ENCODE results near the gene GPC4.
A peak's percentile ranks its signal among the peaks of the same experiment; 100 is the strongest.

The GPC4 gene

DNA sequence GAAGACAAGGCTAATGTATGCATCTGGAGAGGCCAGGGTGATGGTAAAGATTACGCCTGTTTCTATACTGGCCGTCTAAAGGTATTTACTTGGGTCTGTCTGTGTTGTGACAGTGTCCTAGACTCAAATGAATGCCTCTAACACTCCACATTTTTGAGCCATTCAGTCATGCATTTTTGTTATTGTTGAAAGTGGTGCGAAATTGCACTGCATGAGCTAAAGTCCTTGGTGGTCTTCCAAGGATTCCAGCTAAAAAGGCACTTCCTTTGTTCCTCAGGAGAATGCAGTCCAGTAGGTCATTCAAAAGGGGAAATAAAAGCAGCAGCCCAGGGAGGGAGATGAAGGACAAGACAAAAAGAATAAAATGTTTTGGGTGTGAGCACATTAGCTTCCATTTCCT, 3.0 kb downstream of the GPC4 start:
- DNase-seq: no peak

DNA sequence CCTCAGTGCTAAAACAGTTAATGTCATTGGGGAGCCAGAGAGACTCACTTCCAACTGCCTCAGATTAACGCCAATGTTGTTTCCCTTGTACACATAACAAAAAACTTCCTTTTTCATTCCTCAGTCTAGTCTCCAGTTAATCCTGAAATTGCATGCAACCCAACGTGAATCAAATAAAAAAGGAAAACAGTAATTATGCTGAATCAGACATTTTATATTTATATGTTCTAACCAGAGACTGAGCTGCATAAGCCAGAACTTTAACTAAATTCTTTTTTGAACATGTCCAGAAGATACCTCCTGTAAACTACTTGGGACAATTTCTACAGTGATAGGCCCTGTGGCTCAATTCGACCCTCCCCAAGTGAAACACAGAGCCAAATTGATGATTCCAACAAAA, 4.7 kb downstream of the GPC4 start:
- no peak for DNase-seq

DNA sequence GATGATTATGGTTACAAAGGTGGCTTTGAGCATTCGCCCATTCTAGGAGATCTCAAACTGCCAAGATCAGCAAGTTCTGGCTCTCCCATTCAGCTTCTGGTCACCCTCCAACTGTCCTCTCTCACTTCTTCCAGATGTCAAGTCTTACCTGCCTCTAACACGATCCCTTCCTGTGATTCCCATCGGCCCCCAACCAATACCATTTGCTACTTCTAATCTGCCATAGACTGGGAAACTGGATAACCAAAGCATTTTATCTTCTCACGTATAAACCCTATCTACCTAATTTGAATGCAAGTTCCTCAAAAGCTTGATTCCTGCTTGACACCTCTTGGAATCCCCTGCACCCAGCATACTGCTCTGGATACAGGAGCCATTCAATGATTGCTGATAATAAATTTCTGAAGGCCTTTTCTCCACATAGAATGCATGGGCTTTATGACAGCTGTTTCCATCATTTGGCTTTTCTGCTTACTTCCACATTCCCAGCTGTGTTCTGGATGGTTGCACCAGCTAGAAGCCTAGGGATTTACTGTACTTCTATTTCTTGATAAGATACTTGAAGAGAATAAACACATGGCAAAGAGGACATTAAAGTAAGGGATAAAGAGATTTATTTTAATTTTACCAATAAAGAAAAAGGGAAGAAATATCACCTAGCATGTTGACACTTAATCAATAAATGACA, 9.6 kb downstream of the GPC4 start:
- DNase-seq: no peak

DNA sequence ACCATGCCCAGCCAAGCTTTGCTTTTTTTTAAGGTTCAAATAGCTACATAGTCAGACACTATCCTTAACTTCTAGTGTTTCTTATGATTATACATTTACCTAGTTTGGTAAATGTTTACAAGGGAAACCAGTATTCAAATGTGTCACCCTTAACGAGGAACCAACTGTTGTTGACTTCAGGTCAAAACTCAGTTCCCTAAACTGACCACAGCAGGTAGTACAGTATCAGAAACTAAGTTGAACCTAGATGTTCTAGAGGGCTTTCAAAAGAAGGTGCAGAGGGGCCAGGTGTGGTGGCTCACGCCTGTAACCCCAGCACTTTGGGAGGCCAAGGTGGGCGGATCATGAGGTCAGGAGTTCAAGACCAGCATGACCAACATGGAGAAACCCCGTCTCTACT, 11.3 kb downstream of the GPC4 start:
- DNase-seq: no peak

DNA sequence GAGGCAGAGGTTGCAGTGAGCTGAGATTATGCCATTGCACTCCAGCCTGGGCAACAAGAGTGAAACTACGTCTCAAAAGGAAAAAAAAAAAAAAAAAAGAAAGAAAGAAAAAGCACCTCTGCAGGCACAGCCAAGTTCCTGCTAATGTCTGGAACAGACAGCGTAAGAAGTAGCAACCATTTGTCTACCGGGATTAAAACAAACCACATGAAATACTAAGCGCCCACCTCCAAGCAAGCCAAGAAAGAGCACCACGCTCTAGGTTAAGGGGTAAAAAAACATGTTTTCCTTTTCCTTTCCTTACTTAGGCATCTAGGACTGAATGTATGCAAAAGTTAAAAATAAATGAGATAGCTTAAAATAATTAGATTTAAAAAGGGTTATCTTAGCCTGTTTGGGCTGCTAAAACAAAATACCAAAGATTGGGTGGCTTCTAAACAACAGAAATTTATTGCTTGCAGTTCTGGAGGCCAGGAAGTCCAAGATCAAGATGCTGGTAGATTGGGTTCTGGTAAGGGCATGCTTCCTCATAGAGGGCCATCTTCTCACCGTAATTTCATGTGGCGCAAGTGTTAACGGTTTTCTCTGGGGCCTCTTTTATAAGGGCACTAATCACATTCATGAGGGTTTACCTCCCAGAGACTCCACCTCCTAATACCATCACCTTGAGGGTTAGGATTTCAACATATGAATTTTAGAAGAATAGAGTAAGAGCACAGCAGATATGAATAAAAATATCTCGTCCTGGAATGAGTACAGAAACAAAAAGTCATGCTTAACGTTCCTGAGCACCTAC, 12.3 kb downstream of the GPC4 start:
- DNase-seq: no peak

DNA sequence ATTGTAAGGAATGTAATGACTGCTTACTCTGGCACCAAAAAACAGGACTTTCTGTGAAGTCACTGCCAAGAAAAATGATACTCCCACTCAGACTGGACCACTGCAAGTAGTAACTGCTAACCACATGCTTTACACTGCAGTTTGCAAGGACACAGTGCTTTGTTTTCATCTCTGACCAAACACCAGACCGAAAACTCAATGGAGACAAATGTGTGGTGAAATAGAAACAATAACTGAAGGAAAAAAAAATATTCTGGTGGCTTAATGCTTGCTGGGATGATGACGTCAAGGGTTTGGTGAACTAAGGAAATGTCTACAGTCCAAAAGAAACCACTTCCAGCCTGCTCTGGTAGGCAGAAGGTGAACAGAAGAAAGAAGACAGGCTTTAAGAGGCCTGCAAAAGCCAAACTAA, 13.2 kb downstream of the GPC4 start:
- DNase-seq: no peak

DNA sequence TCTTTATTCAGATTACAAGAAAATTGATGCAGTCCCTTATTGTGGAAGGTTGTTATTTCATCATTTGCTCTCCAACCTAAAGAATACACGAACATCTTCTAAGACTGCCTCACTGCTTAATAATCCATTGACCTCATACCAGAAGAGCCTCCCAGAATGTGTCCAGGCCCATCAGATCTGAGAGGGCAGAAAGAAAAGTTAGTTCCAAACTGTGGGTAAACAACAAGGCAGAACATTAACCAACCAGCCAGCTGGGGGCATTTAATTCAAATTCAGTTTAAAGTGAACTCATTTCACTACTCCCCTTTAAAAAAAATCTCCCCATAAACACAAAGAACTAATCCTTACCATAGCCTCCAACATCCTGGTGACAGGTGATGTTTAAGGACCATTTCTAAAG, 13.8 kb downstream of the GPC4 start:
- no peak for DNase-seq

DNA sequence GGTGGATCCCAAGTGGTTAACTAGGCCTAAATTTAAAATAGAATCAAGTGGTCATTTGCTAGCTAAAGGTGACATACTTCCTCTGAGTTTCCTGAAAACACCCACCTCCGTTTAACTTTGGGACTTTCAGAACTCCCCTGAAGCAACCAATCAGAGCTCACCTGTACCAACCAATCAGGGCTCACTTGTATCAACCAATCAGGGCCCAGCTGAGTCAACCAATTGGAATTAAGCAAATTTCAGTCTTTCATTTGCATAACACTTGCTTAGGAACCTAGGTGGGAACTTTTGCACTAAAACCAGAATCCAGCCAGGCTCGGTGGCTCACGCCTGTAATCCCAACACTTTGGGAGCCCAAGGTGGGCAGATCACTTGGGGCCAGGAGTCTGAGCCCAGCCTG, 15.9 kb downstream of the GPC4 start:
- no peak for DNase-seq

DNA sequence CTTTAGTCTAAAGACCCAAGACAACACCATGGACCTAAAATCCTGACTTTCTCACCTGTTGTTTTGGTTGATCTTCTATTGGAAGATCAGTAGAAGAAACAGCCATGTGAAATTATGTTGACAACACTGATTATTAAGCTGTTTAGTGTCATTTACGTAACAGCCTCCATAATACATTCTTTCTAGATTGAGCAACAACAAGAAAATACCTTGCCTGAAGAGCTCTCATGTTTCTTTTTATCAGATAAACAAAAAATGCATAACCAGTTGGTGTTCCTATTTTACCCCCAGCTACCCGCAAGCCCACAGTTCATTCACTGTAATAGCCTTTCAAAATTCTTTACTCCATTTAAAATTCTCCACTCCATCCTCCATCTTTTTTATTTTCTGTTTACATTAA, 20.5 kb downstream of the GPC4 start:
- no peak for DNase-seq

DNA sequence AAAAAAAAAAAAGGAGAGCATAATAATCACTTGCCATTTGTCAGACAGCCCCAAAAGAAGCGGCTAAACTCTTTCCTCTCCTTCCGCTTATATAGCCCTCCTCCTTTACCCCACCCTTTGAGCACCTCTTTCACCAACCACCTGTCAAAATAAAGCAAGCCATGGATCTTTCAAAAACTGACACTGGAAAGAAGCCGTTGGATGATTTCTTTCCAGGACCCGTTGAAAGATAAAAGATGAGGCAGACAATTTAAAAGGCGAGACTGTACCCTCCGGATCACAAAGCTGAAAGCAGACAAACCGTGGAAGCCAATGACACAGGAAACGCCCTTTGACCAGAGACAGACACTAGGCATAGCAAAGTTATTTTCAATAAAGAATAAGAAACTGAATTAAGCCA, 22.6 kb downstream of the GPC4 start:
- DNase-seq: no peak

DNA sequence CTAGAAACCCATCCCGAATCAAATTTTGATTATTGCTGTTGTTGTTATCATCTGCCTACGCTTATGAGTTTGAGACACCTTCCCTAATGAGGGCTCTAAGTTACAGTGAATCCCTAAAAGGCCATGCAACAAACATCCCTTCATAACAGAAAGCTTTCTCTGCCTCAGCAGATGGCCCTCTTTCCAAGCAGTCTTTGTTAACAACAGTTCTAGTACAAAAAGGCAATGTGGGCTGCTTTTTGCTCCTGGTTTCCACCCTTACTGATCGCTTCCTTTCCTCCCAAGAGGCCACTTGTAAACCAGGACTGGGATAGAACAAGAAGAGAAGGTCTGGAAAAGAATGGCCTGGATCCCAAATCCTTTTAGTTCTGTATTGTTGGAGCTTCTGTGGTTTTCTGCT, 24.2 kb downstream of the GPC4 start:
- no peak for DNase-seq

DNA sequence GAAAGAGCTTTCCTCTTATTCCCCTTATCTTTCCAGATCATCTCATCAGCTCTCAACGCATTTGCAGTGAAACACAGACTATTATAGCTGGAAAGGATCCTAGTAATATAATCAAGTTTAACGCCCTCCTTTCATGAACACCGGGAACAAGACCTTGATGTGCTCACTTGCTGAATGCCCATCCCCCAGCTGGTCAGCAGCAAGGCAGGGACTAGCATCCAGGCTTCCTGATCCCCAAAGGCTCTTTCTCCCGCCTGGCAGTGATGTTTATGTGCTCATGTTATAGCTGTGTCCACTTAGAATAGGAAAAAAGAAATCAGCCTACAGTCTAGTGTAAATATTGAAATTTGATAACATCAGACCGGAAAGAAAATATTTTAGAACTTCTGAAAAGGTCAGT, 24.6 kb downstream of the GPC4 start:
- DNase-seq: no peak

DNA sequence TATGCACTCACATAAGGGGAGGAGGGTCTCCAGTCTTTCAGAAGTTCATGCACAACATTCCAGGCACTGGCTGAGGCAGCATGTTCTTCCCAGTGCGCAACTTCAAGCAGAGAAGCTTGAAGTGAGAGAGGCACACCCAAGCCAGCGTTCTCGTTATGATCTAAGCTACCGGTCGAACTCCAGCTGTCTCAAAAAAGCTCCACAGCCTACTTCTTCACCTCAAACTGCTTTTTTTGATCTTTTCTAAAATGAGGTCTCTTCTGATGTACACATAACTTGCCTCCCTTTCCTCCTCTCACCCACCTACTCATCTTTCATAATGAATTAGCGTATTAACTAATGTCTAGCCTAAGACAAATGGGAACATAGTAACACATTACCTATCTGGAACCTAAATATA, 25.3 kb downstream of the GPC4 start:
- DNase-seq: no peak

DNA sequence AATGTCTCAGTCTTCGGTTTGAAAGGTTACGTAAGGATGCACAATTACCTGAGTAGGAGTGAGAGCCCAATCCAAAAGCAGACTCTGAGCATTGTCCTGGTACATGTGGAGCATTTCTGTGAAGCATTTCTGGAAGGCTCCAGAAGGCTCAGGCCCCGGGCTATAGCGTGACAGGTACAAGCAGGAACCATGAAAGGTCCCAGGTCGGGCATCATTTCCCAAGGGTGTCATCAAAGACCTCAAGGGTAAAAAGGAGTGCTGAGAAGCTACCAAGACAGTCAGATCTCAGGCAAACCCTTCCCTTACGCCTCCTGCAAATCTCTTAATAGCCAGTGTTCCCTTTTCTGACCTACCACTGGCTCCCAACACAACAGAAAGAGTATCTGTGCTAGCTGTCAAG, 30.8 kb downstream of the GPC4 start:
- DNase-seq: no peak

DNA sequence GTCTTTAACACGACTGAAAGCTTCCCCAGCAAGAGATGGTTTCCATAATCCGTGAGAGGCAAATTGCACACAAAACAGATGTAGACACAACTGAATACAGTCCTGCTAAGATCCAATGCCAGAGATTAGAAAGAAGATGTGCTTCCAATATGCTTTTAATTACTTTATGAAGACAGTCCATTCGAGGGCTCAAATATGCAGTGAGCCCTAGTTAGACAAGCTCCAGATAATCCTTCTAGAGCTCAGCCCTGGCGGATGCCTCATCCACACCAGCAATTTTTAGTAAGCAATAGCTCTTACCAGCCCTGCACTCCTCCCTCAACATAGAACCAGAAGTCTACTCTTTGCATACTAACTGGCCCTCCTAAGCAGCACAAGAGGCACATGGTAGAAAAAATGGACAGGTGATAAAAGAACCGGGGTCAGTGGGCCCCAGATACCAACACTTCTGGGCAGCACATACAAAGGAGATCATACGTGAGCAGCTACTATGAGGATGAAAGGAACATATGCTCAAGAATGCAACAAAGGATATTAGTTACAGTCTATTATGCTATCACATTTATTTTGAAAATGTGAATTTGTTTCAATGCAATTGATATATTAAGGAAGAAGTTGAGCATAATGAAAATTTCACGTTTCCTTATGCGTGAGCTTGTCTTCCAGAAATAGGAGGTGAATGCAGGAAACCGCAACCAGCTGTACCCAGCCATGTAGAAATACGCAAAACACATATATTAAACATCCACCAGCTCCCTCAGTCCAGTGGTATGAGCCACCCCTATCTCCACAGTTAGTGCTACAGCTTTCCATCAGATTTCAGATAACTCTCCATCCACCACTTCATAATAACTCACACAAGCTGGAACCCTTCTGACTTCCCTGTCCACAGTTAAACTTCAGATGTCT, 34.3 kb downstream of the GPC4 start:
- DNase-seq: no peak

DNA sequence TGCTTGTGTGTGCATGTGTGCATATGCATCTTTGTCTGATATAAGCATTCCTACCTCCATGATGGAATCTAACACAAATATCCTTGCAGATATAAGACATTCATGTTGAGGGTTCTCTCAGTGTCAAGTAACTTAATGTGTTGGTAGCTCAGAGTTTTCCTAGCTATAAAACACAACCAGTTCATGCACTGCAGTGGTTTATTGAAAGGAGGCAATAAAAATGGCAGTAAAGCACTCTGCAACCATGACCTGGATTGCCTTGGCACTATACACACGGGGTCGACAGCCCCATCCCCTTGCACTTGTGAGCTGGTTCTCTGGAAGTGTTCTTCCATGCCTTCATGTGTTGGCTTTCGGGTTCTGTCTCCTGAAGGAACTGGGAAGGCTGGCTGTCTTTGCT, 38.9 kb downstream of the GPC4 start:
- no peak for DNase-seq

DNA sequence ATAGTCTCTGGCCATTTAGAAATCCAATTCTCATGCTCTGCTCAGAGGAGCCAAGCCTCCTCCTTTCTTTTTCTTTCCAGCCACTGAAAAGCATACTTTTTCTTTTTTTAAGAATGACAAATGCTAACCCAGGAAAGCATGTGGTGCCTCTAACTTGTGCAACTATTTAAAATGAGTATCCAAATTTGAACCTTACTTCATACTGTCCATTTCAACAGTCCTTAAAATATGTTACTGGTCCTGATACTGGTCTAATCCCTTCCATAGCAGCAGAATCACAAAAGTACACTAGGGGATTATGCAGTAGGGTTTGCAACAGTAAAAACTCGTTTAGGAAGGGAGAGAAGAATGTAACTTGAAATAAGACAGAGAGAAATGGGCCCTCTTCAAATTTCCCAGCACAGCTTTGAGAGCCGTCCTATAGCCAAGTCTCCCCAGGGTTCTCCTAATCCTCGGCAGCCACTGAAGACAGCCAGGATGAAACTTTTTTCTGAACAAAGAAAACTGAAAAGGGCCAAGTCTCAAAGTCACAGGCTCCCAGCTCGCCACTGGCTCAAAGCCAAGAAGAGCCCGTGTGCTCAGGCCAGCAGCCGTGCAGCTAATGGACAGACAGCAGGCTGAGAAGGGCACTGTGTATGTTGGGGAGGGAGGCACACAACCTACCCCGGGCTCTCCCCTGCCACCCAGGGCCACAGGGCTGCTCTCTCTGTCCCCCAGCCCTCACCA, 39.5 kb downstream of the GPC4 start:
- peak in 8 of 56 donors; percentile 0 to 12 (median 0) for DNase-seq

DNA sequence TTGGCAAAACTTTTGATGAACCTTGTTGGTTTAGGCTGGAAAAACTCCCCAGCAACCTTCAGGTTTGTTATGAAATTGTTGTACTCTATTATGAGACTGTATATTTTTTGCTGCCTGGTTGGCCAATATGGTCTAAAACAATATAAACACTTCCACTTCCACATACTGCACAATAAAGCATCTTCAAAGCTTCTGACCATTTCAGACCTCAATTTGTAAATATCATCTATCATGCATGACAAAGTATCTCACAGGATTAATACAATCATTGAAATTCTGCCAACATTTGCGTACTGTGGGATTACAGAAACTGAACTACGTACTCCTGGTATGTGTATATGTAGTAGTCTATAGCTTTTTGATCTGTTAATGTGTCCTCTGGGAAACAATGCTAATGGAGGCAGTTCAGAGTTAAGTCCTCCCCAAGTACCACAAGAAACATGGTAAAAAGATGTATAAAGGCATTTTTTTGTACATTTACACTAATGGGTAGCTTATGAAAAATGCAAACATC, 40.4 kb downstream of the GPC4 start:
- no peak for DNase-seq

DNA sequence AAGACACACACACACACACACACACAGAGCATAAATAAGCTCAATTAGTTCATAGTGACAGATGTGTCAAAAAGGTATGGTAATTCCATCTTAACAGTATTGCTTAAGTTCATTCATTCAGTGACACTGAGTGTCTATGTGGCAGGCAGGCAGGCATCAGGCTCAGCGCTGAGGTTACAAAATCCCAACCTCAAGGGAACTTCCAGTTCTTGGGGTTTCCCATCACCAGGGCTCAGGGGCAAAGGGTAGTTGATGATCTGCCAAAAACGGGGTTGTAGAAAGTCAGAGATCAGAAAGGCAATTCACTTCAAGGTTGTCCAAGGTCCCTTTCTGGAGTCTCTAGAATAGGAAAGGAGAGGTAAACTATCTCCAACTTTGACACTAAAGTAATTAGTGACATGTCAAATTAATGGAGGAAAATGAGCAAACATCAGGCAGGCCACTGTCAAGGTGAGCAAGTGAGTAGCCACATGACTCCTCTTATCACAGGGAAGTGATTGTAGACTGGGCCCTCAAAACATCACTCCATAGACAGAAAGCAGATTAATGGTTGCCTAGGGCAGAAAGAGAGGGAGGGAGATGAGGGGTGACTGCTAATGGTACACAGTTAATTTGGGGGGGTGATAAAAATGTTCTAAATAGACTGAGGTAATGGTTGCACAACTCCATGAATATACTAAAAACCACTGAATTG, 41.8 kb downstream of the GPC4 start:
- DNase-seq: no peak

DNA sequence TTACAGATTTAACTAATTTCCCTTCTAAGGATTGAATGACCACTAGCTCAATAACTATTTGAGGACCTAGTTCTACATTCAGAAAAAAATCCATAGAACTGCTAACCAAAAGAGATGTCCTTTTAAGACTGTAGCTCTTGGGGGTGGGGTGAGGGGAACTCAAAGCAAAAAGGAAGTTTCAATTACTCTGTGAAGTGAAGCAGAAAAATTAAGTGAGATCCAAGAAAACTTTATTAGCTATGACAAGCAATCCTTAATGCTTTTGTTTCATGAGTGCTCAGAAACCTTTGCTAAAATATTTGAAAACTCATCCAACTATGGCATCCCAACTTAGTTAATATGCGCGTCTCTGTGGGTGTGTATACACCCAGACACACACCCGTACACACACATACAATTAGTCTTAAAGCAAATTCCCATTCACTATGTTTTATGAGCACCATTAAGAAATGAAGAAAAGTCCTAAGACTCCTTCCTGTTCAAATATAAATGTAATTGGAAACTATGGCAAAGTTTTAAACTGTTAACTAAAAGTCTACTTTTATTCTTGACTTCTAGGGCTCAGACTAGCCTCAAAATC, 44.5 kb downstream of the GPC4 start:
- no peak for DNase-seq
